MM.1S (cell line): ENCODE measurements around the gene GUCY1A2.

Source experiments
- DNase-seq: peaks from one replicate; pipeline ENCODE4 v3.0.0-alpha.2; 2015
- H2AFZ ChIP-seq: fragments of 300-600 bp; sonication (generic); 2 replicates; pipeline ENCODE4 v1.6.0; 2016; ENCODE audit warnings: antibody characterized with exemption, low read length
- H3F3A ChIP-seq: fragments of 300-600 bp; sonication (generic); 2 replicates; pipeline ENCODE4 v1.6.1; 2016; ENCODE audit warnings: mild to moderate bottlenecking, antibody characterized with exemption, low read length, moderate library complexity, mixed read lengths; ENCODE audit not compliant: insufficient read depth
- H3K27ac ChIP-seq: fragments of 300-600 bp; sonication (generic); 2 replicates; pipeline ENCODE4 v1.5.1; 2016; ENCODE audit warnings: mild to moderate bottlenecking, low read length
- H3K27me3 ChIP-seq: fragments of 300-600 bp; sonication (generic); replicated peaks from 2 replicates; pipeline ENCODE4 v1.6.0; 2016; ENCODE audit warnings: low read length; ENCODE audit not compliant: insufficient read depth
- H3K36me3 ChIP-seq: fragments of 300-600 bp; sonication (generic); replicated peaks from 2 replicates; pipeline ENCODE4 v1.6.1; 2016; ENCODE audit warnings: mild to moderate bottlenecking, low read length, mixed read lengths; ENCODE audit not compliant: insufficient read depth
- H3K4me1 ChIP-seq: fragments of 300-600 bp; sonication (generic); 2 replicates; pipeline ENCODE4 v1.6.1; 2016; ENCODE audit warnings: low read length, mixed read lengths
- H3K4me2 ChIP-seq: fragments of 300-600 bp; sonication (generic); 2 replicates; pipeline ENCODE4 v1.6.0; 2016; ENCODE audit warnings: low read depth, low read length
- H3K4me3 ChIP-seq: fragments of 300-600 bp; sonication (generic); 2 replicates; pipeline ENCODE4 v1.5.1; 2016; ENCODE audit warnings: low read length, mixed read lengths
- H3K79me2 ChIP-seq: fragments of 300-600 bp; sonication (generic); 2 replicates; pipeline ENCODE4 v1.6.1; 2016; ENCODE audit warnings: mixed run types, low read length, mixed read lengths
- H3K9ac ChIP-seq: fragments of 300-600 bp; sonication (generic); 2 replicates; pipeline ENCODE4 v1.6.1; 2016; ENCODE audit warnings: low read length, mixed read lengths
- H3K9me2 ChIP-seq: fragments of 300-600 bp; sonication (generic); replicated peaks from 2 replicates; pipeline ENCODE4 v1.6.1; 2016; ENCODE audit warnings: mild to moderate bottlenecking, low read length, mixed read lengths; ENCODE audit not compliant: insufficient read depth
- H3K9me3 ChIP-seq: fragments of 300-600 bp; sonication (generic); replicated peaks from 2 replicates; pipeline ENCODE4 v1.6.1; 2016; ENCODE audit warnings: mild to moderate bottlenecking, low read length, mixed read lengths; ENCODE audit not compliant: insufficient read depth
- H4K20me1 ChIP-seq: fragments of 300-600 bp; sonication (generic); 2 replicates; pipeline ENCODE4 v1.6.1; 2016; ENCODE audit warnings: mild to moderate bottlenecking, low read length, moderate library complexity, mixed read lengths; ENCODE audit not compliant: insufficient read depth
- EZH2 ChIP-seq: fragments of 300-600 bp; sonication (generic); optimal IDR thresholded peaks from 2 replicates; pipeline ENCODE3; 2017; ENCODE audit warnings: low read depth, mild to moderate bottlenecking, antibody characterized with exemption, low read length, mixed read lengths
- EZH2phosphoT487 ChIP-seq: fragments of 300-600 bp; sonication (generic); IDR thresholded peaks from 2 replicates; pipeline ENCODE4 v1.6.1; 2018; ENCODE audit warnings: antibody characterized with exemption, low read length
- TF ChIP-seq, protein P1 (sequence below): fragments of 300-600 bp; sonication (generic); IDR thresholded peaks from 2 replicates; pipeline ENCODE4 v1.5.1; 2016; ENCODE audit warnings: antibody characterized with exemption, low read length, mixed read lengths

GUCY1A2 gene

DNA sequence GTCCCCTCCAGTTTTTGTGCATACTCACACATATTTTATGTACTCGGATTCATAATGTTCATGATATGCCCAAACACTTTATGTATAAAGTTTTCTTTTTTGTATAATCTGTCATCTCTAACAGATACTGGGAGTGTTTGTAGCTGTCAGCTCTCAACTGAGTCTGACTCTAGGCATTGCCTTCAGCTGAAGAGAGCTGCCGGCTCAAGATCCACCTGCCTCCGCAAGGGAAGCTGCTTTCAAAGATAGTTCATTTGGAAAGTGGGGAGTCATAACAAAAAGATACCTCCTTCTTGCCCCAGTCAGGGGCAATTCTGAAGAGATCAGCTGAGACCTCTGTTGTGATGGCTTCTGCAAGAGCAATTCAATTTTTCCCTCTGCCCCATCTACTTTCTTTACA is 58.9 kb downstream of the GUCY1A2 start:
- Histone ChIP-seq H3K27me3 (no peaks in the 10 kb centered on the region), H3F3A (no peaks in the 10 kb centered on the region), H3K9ac (no peak overlapping the region), H3K4me2 (no peak overlapping the region), H3K27ac (no peak overlapping the region), H3K4me1 (no peaks in the 10 kb centered on the region), H3K9me3 (no peaks in the 10 kb centered on the region), H4K20me1 (no peaks in the 10 kb centered on the region), H3K4me3 (no peak overlapping the region), H3K36me3 (no peaks in the 10 kb centered on the region), H3K79me2 (no peaks in the 10 kb centered on the region), H3K9me2 (no peaks in the 10 kb centered on the region), H2AFZ (no peak overlapping the region)
- TF ChIP-seq EZH2 (no peak), EZH2phosphoT487 (no peak)
- TF ChIP-seq, protein P1, sequence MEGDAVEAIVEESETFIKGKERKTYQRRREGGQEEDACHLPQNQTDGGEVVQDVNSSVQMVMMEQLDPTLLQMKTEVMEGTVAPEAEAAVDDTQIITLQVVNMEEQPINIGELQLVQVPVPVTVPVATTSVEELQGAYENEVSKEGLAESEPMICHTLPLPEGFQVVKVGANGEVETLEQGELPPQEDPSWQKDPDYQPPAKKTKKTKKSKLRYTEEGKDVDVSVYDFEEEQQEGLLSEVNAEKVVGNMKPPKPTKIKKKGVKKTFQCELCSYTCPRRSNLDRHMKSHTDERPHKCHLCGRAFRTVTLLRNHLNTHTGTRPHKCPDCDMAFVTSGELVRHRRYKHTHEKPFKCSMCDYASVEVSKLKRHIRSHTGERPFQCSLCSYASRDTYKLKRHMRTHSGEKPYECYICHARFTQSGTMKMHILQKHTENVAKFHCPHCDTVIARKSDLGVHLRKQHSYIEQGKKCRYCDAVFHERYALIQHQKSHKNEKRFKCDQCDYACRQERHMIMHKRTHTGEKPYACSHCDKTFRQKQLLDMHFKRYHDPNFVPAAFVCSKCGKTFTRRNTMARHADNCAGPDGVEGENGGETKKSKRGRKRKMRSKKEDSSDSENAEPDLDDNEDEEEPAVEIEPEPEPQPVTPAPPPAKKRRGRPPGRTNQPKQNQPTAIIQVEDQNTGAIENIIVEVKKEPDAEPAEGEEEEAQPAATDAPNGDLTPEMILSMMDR: no peak
- DNase-seq: no peak

DNA sequence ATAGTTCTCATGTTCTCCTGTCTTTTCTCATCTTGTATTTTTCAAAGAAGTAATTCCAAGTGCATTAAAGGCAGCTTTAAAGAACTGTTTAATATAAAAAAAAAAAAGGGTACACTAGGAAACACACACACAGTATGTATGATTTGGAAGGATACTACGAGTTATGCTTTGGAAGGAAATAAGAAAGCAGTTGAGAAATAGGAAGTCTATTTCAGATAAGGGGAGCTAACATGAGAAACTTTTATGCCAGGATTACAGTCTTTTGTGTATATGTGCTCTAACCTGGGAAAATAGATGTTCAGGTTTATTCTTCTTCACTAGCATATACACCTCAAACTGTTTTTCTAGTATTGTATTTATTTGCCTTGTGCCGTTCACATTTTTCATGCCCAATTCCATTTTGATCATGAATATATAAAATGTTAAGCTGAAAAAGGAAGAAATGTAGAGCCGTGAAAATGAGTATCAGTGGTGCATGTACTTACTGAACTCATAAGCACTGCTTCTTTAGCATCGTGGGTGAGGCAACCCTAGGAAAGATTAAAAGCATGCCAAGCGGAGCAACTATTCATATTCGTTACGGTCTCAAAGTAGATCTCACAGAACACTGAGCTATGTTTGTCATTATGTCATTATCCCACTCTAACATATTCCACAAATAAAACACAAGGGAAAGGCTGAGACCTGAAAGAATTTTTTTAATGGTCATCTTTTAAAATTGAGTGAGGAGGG is 59.6 kb downstream of the GUCY1A2 start:
- Histone ChIP-seq H3K36me3 (no peaks in the 10 kb centered on the region), H3F3A (no peaks in the 10 kb centered on the region), H3K27ac (no peak overlapping the region), H3K79me2 (no peaks in the 10 kb centered on the region), H3K4me3 (no peak overlapping the region), H4K20me1 (no peaks in the 10 kb centered on the region), H3K9me3 (no peaks in the 10 kb centered on the region), H3K9me2 (no peaks in the 10 kb centered on the region), H2AFZ (no peak overlapping the region), H3K27me3 (no peaks in the 10 kb centered on the region), H3K9ac (no peak overlapping the region), H3K4me2 (no peak overlapping the region), H3K4me1 (no peaks in the 10 kb centered on the region)
- no peak for DNase-seq
- TF ChIP-seq, protein P1: no peak
- no peak for TF ChIP-seq EZH2
- TF ChIP-seq EZH2phosphoT487: no peak

DNA sequence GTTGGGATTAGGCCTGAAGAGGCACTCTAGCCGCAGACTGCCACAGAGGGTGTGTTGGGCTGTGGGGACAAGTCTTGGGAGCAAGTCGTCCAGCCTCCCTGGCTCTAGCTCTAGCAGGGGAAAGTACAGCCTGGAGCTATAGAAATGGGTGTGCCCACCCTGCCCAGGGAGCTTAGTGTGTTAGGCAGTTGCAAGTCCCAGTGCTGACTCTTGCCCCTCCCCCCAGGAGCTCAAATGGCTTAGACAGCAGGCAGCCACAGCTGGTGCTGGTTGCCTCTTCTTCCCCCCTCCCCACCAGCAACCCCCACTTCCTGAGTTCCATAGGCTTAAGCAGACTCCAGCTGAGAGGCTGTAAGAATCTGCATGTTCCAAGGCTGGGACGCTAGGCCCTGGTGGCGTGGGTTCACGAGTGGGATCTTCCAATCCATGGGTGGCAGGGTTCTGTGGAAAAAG is 61.2 kb downstream of the GUCY1A2 start:
- H3K4me2 ChIP-seq: no peak overlapping the region
- H3K79me2 ChIP-seq: no peaks in the 10 kb centered on the region
- no peak overlapping the region for H2AFZ ChIP-seq
- no peak for TF ChIP-seq EZH2phosphoT487
- TF ChIP-seq EZH2: no peak
- no peaks in the 10 kb centered on the region for H4K20me1 ChIP-seq
- no peak overlapping the region for H3K27ac ChIP-seq
- no peak for DNase-seq
- no peaks in the 10 kb centered on the region for H3K9me3 ChIP-seq
- no peaks in the 10 kb centered on the region for H3K27me3 ChIP-seq
- no peaks in the 10 kb centered on the region for H3K36me3 ChIP-seq
- H3F3A ChIP-seq: no peaks in the 10 kb centered on the region
- H3K4me1 ChIP-seq: no peaks in the 10 kb centered on the region
- H3K9ac ChIP-seq: no peak overlapping the region
- H3K4me3 ChIP-seq: no peak overlapping the region
- H3K9me2 ChIP-seq: no peaks in the 10 kb centered on the region

DNA sequence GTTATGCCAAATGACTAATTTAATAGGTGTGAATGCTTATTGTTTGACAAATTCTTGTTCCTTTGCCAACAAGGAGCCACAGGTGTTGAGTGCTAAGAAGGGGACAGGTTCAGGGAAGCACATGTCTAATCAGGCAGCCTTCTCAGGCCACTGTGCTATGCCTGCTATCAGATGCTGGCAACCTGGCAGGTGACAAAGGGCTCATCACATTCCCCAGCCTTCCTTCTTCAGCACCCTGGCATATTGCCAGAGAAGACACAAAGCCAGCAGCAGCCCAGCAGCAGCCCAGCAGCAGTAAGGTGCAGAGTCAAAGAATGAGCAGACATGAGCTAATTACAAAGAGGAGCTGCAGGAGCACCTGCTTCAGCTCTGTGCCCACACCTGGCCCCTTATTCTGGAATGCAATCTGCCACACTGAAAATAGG is 68.2 kb downstream of the GUCY1A2 start:
- Histone ChIP-seq H3K36me3 (no peaks in the 10 kb centered on the region), H3F3A (no peaks in the 10 kb centered on the region), H2AFZ (no peak overlapping the region), H3K79me2 (no peaks in the 10 kb centered on the region), H3K4me1 (no peaks in the 10 kb centered on the region), H3K9me3 (no peaks in the 10 kb centered on the region), H3K27ac (no peak overlapping the region), H3K4me2 (no peak overlapping the region), H3K9me2 (no peaks in the 10 kb centered on the region), H3K4me3 (no peak overlapping the region), H3K9ac (no peak overlapping the region), H4K20me1 (no peaks in the 10 kb centered on the region), H3K27me3 (no peaks in the 10 kb centered on the region)
- DNase-seq: peak; percentile 18
- TF ChIP-seq, protein P1: no peak
